K562 (cell line): ENCODE results near the gene PRR19. TPM values are rescaled to one million over a fixed set of nuclear protein-coding genes. Genes with fewer than 3 reads are reported as not detected.

Experiments used
- E2F3 ChIP-seq: fragments of 250-450 bp; sonication (Bioruptor Pico); IDR thresholded peaks from 2 replicates; pipeline ENCODE4 v1.4.0; 2020; ENCODE audit warnings: mild to moderate bottlenecking
- GATA2 ChIP-seq: sonication (generic); formaldehyde crosslinking; IDR thresholded peaks from 2 replicates; pipeline ENCODE4 v1.4.0; 2020; ENCODE audit warnings: mild to moderate bottlenecking, missing genetic modification reagents
- IRF2 ChIP-seq: sonication (generic); formaldehyde crosslinking; IDR thresholded peaks from 2 replicates; pipeline ENCODE4 v1.8.1; 2022; ENCODE audit warnings: mild to moderate bottlenecking, missing genetic modification reagents
- LARP7 ChIP-seq: fragments of 450-650 bp; IDR thresholded peaks from 2 replicates; pipeline ENCODE4 v1.6.1; 2016
- NBN ChIP-seq: fragments of 450-650 bp; IDR thresholded peaks from 2 replicates; pipeline ENCODE4 v1.6.1; 2016; ENCODE audit warnings: low read depth, mild to moderate bottlenecking
- NFYB ChIP-seq: IDR thresholded peaks from 2 replicates; pipeline ENCODE4 v1.6.1; 2011; ENCODE audit warnings: mild to moderate bottlenecking, moderate library complexity; ENCODE audit not compliant: insufficient read length; ENCODE audit errors: extremely low read depth
- RBBP5 ChIP-seq: fragments of 200-600 bp; sonication (generic); IDR thresholded peaks from 2 replicates; pipeline ENCODE4 v1.6.1; 2012; ENCODE audit warnings: borderline replicate concordance, mild to moderate bottlenecking, low read length, control low read depth, inconsistent platforms; ENCODE audit not compliant: insufficient read depth, poor library complexity, severe bottlenecking
- RBM22 ChIP-seq: fragments of 200-400 bp; formaldehyde crosslinking; IDR thresholded peaks from 2 replicates; pipeline ENCODE4 v1.6.1; 2018; ENCODE audit warnings: low read length, low read depth; ENCODE audit not compliant: poor library complexity, severe bottlenecking
- ZBTB17 ChIP-seq: fragments of 450-650 bp; formaldehyde crosslinking; IDR thresholded peaks from 2 replicates; pipeline ENCODE4 v1.4.0; 2020; ENCODE audit warnings: mild to moderate bottlenecking
- ZKSCAN8 ChIP-seq: fragments of 200-800 bp; sonication (Bioruptor generic); IDR thresholded peaks from 2 replicates; pipeline ENCODE4 v1.6.1; 2016; ENCODE audit warnings: missing genetic modification characterization, missing compliant biosample characterization
- ZNF12 ChIP-seq: sonication (generic); formaldehyde crosslinking; IDR thresholded peaks from 2 replicates; pipeline ENCODE4 v1.4.0; 2020; ENCODE audit warnings: mild to moderate bottlenecking, missing genetic modification reagents
- ZNF253 ChIP-seq: fragments of 250-450 bp; sonication (Bioruptor Pico); conservative IDR thresholded peaks from 2 replicates; pipeline ENCODE4 v1.6.1; 2021; ENCODE audit warnings: mild to moderate bottlenecking
- polyA plus RNA-seq, 8 experiments: library from polyadenylated mRNA; depleted of rRNA in 4 of 8; stranded (reverse) in 5 of 8; unstranded in 3 of 8; fragments of >200 nt; fragmentation: Nextera tagmentation in 2 of 8; fragmentation: Illumina TruSeq in 1 of 8; extraction: Ambion mirVana in 2 of 8; extraction: Trizol in 1 of 8; gene quantifications; 2 replicates each; pipeline versions ENCODE4 v1.2.1 to v1.2.3, GENCODE V29; 2011 to 2014; ENCODE audit warnings: inconsistent platforms in 1 of 8, missing spikeins in 1 of 8
- total RNA-seq, 7 experiments: library from RNA; depleted of rRNA in 6 of 7; stranded (reverse); fragments of >200 nt in 6 of 7; fragmentation: Illumina TruSeq in 2 of 7; extraction: Trizol in 2 of 7; gene quantifications; 2 replicates each; pipeline versions ENCODE4 v1.2.1 to v1.2.3, GENCODE V29; 2011 to 2021; ENCODE audit warnings: low replicate concordance in 1 of 7
- TF ChIP-seq, protein P1 (sequence below): fragments of 200-800 bp; sonication (Bioruptor generic); IDR thresholded peaks from 2 replicates; pipeline ENCODE4 v1.6.1; 2017; ENCODE audit warnings: missing genetic modification characterization, missing compliant biosample characterization
- TF ChIP-seq, protein P2 (sequence below): fragments of 250-450 bp; sonication (Bioruptor Pico); IDR thresholded peaks from 2 replicates; pipeline ENCODE4 v1.5.0; 2021; ENCODE audit warnings: mild to moderate bottlenecking, borderline replicate concordance
- TF ChIP-seq, protein P3 (sequence below): fragments of 250-450 bp; sonication (Bioruptor Pico); IDR thresholded peaks from 2 replicates; pipeline ENCODE4 v1.5.0; 2020; ENCODE audit warnings: mild to moderate bottlenecking
- TF ChIP-seq, protein P4 (sequence below): fragments of 450-650 bp; IDR thresholded peaks from 2 replicates; pipeline ENCODE4 v1.6.1; 2016
- TF ChIP-seq, protein P5 (sequence below): sonication (generic); formaldehyde crosslinking; IDR thresholded peaks from 2 replicates; pipeline ENCODE4 v1.8.1; 2022; ENCODE audit warnings: missing genetic modification reagents
- TF ChIP-seq, protein P6 (sequence below): sonication (generic); formaldehyde crosslinking; IDR thresholded peaks from 2 replicates; pipeline ENCODE4 v1.8.1; 2023; ENCODE audit warnings: mild to moderate bottlenecking, missing genetic modification reagents, moderate library complexity

Gene PRR19
- total and polyA plus RNA-seq, 9 of the 15 experiments (the other 6 are each of a cell fraction or from before 2014, with no cell fraction given): 0.10 to 1.6 (median 0.54) TPM

DNA sequence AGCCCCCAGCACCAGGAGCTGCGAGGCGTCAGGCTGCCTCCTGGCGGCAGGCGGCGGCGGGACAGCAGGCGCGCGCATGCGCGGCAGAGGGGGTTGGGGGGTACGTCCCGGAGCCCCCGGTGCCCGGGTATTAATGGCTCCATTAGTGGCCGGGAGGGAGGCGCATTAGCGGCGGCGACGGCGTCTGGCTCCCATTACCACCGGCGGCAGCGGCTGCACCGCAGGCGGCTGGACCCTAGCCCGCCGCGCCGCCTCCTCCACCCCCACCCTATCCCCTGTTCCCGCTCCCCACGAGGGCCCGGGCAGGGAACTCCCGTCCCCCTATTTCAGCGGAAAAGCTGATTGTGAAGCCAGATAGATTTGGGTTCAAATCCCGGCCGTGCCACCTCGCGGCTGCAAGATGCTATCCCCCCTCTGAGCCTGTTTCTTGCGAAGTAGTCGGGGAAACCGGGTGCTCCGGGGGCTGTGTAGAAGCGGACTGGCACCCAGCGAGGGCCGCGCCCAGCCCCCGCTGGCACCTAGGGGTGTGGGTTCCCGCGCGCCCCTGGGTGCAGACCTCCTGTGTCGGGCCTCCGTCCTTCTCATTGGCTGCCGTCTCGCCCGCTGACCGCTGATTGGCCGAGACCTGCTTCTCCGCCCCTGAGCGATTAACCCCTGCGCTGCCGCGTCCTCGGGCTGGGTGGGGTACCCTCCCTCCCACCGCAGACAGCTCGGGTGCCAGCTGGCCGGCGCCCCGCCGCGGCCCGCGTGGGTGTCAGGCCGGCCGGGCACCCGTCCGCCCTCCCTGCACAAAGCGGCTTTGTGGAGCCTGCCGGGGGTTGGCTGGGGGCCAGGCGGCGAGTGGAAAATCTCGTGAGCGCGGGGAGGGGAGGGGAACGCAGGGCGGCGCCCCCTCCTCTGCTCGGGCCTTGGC lies 21.8 kb upstream of the PRR19 start (continued):
- TF ChIP-seq NFYB (peak; percentile 96), IRF2 (no peak), ZNF253 (CRISPR knock-in tag) (no peak), ZKSCAN8 (CRISPR knock-in tag) (no peak), ZBTB17 (no peak; the same call in 1 of the 2 replicates), LARP7 (no peak), GATA2 (peak; percentile 73), RBM22 (peak; percentile 52), NBN (0 out of 2 replicates have a peak, but pooled peaks have one; percentile 0), E2F3 (CRISPR knock-in tag) (no peak), RBBP5 (peak; percentile 38), ZNF12 (CRISPR knock-in tag) (no peak)
- TF ChIP-seq, protein P1, sequence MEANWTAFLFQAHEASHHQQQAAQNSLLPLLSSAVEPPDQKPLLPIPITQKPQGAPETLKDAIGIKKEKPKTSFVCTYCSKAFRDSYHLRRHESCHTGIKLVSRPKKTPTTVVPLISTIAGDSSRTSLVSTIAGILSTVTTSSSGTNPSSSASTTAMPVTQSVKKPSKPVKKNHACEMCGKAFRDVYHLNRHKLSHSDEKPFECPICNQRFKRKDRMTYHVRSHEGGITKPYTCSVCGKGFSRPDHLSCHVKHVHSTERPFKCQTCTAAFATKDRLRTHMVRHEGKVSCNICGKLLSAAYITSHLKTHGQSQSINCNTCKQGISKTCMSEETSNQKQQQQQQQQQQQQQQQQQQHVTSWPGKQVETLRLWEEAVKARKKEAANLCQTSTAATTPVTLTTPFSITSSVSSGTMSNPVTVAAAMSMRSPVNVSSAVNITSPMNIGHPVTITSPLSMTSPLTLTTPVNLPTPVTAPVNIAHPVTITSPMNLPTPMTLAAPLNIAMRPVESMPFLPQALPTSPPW (CRISPR knock-in tag): peak; percentile 72
- TF ChIP-seq, protein P2, sequence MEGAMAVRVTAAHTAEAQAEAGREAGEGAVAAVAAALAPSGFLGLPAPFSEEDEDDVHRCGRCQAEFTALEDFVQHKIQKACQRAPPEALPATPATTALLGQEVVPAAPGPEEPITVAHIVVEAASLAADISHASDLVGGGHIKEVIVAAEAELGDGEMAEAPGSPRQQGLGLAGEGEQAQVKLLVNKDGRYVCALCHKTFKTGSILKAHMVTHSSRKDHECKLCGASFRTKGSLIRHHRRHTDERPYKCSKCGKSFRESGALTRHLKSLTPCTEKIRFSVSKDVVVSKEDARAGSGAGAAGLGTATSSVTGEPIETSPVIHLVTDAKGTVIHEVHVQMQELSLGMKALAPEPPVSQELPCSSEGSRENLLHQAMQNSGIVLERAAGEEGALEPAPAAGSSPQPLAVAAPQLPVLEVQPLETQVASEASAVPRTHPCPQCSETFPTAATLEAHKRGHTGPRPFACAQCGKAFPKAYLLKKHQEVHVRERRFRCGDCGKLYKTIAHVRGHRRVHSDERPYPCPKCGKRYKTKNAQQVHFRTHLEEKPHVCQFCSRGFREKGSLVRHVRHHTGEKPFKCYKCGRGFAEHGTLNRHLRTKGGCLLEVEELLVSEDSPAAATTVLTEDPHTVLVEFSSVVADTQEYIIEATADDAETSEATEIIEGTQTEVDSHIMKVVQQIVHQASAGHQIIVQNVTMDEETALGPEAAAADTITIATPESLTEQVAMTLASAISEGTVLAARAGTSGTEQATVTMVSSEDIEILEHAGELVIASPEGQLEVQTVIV (CRISPR knock-in tag): no peak
- TF ChIP-seq, protein P3, sequence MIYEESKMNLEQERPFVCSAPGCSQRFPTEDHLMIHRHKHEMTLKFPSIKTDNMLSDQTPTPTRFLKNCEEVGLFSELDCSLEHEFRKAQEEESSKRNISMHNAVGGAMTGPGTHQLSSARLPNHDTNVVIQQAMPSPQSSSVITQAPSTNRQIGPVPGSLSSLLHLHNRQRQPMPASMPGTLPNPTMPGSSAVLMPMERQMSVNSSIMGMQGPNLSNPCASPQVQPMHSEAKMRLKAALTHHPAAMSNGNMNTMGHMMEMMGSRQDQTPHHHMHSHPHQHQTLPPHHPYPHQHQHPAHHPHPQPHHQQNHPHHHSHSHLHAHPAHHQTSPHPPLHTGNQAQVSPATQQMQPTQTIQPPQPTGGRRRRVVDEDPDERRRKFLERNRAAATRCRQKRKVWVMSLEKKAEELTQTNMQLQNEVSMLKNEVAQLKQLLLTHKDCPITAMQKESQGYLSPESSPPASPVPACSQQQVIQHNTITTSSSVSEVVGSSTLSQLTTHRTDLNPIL (CRISPR knock-in tag): no peak
- TF ChIP-seq, protein P4, sequence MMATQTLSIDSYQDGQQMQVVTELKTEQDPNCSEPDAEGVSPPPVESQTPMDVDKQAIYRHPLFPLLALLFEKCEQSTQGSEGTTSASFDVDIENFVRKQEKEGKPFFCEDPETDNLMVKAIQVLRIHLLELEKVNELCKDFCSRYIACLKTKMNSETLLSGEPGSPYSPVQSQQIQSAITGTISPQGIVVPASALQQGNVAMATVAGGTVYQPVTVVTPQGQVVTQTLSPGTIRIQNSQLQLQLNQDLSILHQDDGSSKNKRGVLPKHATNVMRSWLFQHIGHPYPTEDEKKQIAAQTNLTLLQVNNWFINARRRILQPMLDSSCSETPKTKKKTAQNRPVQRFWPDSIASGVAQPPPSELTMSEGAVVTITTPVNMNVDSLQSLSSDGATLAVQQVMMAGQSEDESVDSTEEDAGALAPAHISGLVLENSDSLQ: 0 out of 2 replicates have a peak, but pooled peaks have one; percentile 6
- TF ChIP-seq, protein P5, sequence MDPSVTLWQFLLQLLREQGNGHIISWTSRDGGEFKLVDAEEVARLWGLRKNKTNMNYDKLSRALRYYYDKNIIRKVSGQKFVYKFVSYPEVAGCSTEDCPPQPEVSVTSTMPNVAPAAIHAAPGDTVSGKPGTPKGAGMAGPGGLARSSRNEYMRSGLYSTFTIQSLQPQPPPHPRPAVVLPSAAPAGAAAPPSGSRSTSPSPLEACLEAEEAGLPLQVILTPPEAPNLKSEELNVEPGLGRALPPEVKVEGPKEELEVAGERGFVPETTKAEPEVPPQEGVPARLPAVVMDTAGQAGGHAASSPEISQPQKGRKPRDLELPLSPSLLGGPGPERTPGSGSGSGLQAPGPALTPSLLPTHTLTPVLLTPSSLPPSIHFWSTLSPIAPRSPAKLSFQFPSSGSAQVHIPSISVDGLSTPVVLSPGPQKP: no peak
- TF ChIP-seq, protein P6, sequence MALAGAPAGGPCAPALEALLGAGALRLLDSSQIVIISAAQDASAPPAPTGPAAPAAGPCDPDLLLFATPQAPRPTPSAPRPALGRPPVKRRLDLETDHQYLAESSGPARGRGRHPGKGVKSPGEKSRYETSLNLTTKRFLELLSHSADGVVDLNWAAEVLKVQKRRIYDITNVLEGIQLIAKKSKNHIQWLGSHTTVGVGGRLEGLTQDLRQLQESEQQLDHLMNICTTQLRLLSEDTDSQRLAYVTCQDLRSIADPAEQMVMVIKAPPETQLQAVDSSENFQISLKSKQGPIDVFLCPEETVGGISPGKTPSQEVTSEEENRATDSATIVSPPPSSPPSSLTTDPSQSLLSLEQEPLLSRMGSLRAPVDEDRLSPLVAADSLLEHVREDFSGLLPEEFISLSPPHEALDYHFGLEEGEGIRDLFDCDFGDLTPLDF (CRISPR knock-in tag): no peak; the same call in 1 of the 2 replicates
